Ovary (tissue), 3 donors: Measurements from ENCODE around the gene TJP1.

Experiments
- CTCF ChIP-seq, 3 donors: fragments of 450-650 bp in 2 of 3; fragments of 200-600 bp in 1 of 3; IDR thresholded peaks; one replicate each; pipeline versions ENCODE4 v1.5.1 to v1.8.0; 2016 to 2022; ENCODE audit warnings: antibody characterized with exemption in 3 of 3, mild to moderate bottlenecking in 1 of 3
- EP300 ChIP-seq: sonication (generic); formaldehyde crosslinking; IDR thresholded peaks from one replicate; pipeline ENCODE4 v1.6.1; 2017; ENCODE audit warnings: antibody characterized with exemption
- POLR2A ChIP-seq: fragments of 450-650 bp; IDR thresholded peaks from one replicate; pipeline ENCODE4 v1.6.1; 2017; ENCODE audit warnings: antibody characterized with exemption, mild to moderate bottlenecking, moderate library complexity
- donor health status: DM: no; HTN: no; CAD: no.

GRCh38 chr15:29819979-29820378 is 2.3 kb downstream of the TJP1 start:
- TF ChIP-seq CTCF (IDR thresholded peaks at IDR 0.05) (no peak), POLR2A (no peak), EP300 (no peak)
